GM19035 (cell line): ENCODE measurements around the gene TMPRSS15.

Source experiments
- ATAC-seq: cut with Tn5 transposase; IDR thresholded peaks from one replicate; pipeline ENCODE4 v1.9.1; 2021; ENCODE audit not compliant: unreplicated experiment

The TMPRSS15 gene

GRCh38 chr21:18248171-18248570 is 155.4 kb downstream of the TMPRSS15 start:
- no peak for ATAC-seq

DNA sequence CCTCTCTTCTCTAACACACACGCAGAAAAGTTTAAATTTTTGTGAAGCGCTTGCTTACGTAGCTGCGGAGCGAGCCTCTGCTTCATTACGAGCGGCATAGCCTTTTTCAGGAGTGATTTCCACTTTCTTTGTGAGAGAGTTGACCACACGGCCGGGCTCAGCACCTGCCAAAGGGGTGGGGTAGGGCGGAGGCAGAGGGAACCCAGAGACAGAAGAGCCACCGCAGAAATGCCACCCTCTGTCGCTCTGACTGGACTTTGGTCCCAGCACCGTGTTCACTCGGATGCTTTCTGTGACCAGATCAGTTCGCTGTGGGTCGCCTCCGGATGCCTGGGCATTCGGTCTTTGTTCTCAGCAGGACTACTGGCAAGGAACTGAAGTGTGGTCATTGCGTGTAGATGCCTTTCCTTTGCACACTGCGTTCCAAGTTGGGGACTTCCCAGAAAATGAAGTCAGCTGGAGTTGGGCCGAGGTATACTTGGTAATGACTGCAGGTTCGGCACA is 158.1 kb downstream of the TMPRSS15 start:
- no peak for ATAC-seq

GRCh38 chr21:18244671-18245463 is 158.7 kb downstream of the TMPRSS15 start, which contains the start of gene CHODL:
Gene CHODL, plus strand, starts transcription at chr21:18244833. Its CDS starts 391 bp downstream, at chr21:18245224.
- no peak for ATAC-seq

- no peak for ATAC-seq
Observed at GRCh38 chr21:18235545-18235944, 168.0 kb downstream of the TMPRSS15 start.

- no peak for ATAC-seq
Observed at GRCh38 chr21:18228060-18228739, 175.4 kb downstream of the TMPRSS15 start.

DNA sequence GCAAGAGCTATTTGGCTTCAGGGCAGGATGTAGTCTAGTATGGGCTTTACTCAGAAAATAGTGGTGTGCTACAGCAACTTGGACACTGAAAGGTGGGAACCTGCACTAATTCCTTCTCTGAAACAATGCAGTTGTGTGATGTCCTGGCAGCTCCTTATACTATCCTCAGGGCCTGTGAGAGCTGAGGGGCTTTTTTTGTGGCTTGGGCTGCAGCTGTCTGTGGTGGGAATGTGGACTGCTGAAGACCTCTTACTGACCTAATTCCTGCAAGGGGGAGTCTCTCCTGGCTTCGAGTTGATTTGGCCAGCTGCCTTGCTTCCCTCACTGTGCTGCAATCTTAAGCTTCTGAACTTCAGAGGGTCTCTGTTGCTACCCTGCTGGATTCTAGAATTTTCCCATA is 181.2 kb downstream of the TMPRSS15 start:
- no peak for ATAC-seq

- ATAC-seq: no peak
Observed at GRCh38 chr21:18220498-18220897, 183.1 kb downstream of the TMPRSS15 start.
